HepG2 (cell line): ENCODE results near the gene NAXD. TPM values are rescaled to one million over a fixed set of nuclear protein-coding genes. Genes with fewer than 3 reads are reported as not detected.

Experiments used
- ATF1 ChIP-seq: IDR thresholded peaks from 2 replicates; pipeline ENCODE4 v1.6.1; 2016; ENCODE audit warnings: mild to moderate bottlenecking, control low read depth
- CEBPG ChIP-seq: IDR thresholded peaks from 2 replicates; pipeline ENCODE4 v1.6.1; 2016
- CERS6 ChIP-seq: sonication (generic); formaldehyde crosslinking; IDR thresholded peaks from 2 replicates; pipeline ENCODE4 v1.5.0; 2020; ENCODE audit warnings: missing genetic modification reagents
- MED13 ChIP-seq: sonication (generic); formaldehyde crosslinking; IDR thresholded peaks from 2 replicates; pipeline ENCODE4 v1.5.0; 2020; ENCODE audit warnings: missing genetic modification reagents
- NFKB2 ChIP-seq: sonication (generic); formaldehyde crosslinking; IDR thresholded peaks from 2 replicates; pipeline ENCODE4 v1.4.0; 2020; ENCODE audit warnings: missing genetic modification reagents, borderline replicate concordance
- ONECUT2 ChIP-seq: sonication (generic); formaldehyde crosslinking; IDR thresholded peaks from 2 replicates; pipeline ENCODE4 v1.4.0; 2020; ENCODE audit warnings: missing genetic modification reagents
- RBM39 ChIP-seq: fragments of 200-400 bp; formaldehyde crosslinking; IDR thresholded peaks from one replicate; pipeline ENCODE4 v1.6.1; 2018; ENCODE audit warnings: antibody characterized with exemption, mild to moderate bottlenecking, low read depth, low read length; ENCODE audit not compliant: poor library complexity, severe bottlenecking
- RFXAP ChIP-seq: sonication (generic); formaldehyde crosslinking; IDR thresholded peaks from 2 replicates; pipeline ENCODE4 v1.4.0; 2020; ENCODE audit warnings: missing genetic modification reagents, borderline replicate concordance
- ZNF746 ChIP-seq: sonication (generic); formaldehyde crosslinking; IDR thresholded peaks from 2 replicates; pipeline ENCODE4 v1.8.0; 2022; ENCODE audit warnings: mild to moderate bottlenecking, missing genetic modification reagents
- polyA plus RNA-seq, 8 experiments: library from polyadenylated mRNA; depleted of rRNA in 3 of 8; stranded (reverse) in 7 of 8; unstranded in 1 of 8; fragments of >200 nt; fragmentation: Illumina TruSeq in 4 of 8; extraction: Trizol in 4 of 8; gene quantifications; 2 replicates each; pipeline versions ENCODE4 v1.2.1 to v1.2.3, GENCODE V29; 2011 to 2016; ENCODE audit warnings: low read depth in 4 of 8, missing spikeins in 1 of 8, mixed read lengths in 1 of 8; ENCODE audit not compliant: insufficient read depth in 1 of 8
- total RNA-seq, 5 experiments: library from RNA; depleted of rRNA; stranded (reverse); fragments of >200 nt; fragmentation: Illumina TruSeq; extraction: Trizol; gene quantifications; 2 replicates each; pipeline ENCODE4 v1.2.3, GENCODE V29; 2016; ENCODE audit warnings: low read depth in 1 of 5
- TF ChIP-seq, protein P1 (sequence below), 2 experiments: fragments of 450-650 bp in 1 of 2; sonication (generic) in 1 of 2; formaldehyde crosslinking in 1 of 2; IDR thresholded peaks; 2 replicates each; pipeline versions ENCODE4 v1.6.1 to v1.8.0; 2016 to 2022; ENCODE audit warnings: antibody characterized with exemption in 1 of 2, mild to moderate bottlenecking in 1 of 2, missing genetic modification reagents in 1 of 2
- TF ChIP-seq, protein P2 (sequence below): sonication (generic); formaldehyde crosslinking; IDR thresholded peaks from 2 replicates; pipeline ENCODE4 v1.4.0; 2020; ENCODE audit warnings: missing genetic modification reagents
- TF ChIP-seq, protein P3 (sequence below): sonication (generic); formaldehyde crosslinking; IDR thresholded peaks from 2 replicates; pipeline ENCODE4 v1.5.0; 2020; ENCODE audit warnings: mild to moderate bottlenecking, low read depth, missing genetic modification reagents, borderline replicate concordance
- TF ChIP-seq, protein P4 (sequence below): IDR thresholded peaks from 2 replicates; pipeline ENCODE4 v1.6.1; 2016; ENCODE audit warnings: mild to moderate bottlenecking, missing biosample characterization, missing genetic modification reagents

The NAXD gene
- total and polyA plus RNA-seq, 2 of the 13 experiments (the other 11 are each of a cell fraction or from before 2014, with no cell fraction given), result 19.0 to 23.2 TPM

- TF ChIP-seq, protein P1, sequence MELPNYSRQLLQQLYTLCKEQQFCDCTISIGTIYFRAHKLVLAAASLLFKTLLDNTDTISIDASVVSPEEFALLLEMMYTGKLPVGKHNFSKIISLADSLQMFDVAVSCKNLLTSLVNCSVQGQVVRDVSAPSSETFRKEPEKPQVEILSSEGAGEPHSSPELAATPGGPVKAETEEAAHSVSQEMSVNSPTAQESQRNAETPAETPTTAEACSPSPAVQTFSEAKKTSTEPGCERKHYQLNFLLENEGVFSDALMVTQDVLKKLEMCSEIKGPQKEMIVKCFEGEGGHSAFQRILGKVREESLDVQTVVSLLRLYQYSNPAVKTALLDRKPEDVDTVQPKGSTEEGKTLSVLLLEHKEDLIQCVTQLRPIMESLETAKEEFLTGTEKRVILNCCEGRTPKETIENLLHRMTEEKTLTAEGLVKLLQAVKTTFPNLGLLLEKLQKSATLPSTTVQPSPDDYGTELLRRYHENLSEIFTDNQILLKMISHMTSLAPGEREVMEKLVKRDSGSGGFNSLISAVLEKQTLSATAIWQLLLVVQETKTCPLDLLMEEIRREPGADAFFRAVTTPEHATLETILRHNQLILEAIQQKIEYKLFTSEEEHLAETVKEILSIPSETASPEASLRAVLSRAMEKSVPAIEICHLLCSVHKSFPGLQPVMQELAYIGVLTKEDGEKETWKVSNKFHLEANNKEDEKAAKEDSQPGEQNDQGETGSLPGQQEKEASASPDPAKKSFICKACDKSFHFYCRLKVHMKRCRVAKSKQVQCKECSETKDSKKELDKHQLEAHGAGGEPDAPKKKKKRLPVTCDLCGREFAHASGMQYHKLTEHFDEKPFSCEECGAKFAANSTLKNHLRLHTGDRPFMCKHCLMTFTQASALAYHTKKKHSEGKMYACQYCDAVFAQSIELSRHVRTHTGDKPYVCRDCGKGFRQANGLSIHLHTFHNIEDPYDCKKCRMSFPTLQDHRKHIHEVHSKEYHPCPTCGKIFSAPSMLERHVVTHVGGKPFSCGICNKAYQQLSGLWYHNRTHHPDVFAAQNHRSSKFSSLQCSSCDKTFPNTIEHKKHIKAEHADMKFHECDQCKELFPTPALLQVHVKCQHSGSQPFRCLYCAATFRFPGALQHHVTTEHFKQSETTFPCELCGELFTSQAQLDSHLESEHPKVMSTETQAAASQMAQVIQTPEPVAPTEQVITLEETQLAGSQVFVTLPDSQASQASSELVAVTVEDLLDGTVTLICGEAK (IDR thresholded peaks at IDR 0.05), result peak; percentile 48; the same call in 1 of the 2 replicates
- TF ChIP-seq, protein P1 (CRISPR knock-in tag; IDR thresholded peaks at IDR 0.05), result peak; percentile 75
- TF ChIP-seq, protein P2, sequence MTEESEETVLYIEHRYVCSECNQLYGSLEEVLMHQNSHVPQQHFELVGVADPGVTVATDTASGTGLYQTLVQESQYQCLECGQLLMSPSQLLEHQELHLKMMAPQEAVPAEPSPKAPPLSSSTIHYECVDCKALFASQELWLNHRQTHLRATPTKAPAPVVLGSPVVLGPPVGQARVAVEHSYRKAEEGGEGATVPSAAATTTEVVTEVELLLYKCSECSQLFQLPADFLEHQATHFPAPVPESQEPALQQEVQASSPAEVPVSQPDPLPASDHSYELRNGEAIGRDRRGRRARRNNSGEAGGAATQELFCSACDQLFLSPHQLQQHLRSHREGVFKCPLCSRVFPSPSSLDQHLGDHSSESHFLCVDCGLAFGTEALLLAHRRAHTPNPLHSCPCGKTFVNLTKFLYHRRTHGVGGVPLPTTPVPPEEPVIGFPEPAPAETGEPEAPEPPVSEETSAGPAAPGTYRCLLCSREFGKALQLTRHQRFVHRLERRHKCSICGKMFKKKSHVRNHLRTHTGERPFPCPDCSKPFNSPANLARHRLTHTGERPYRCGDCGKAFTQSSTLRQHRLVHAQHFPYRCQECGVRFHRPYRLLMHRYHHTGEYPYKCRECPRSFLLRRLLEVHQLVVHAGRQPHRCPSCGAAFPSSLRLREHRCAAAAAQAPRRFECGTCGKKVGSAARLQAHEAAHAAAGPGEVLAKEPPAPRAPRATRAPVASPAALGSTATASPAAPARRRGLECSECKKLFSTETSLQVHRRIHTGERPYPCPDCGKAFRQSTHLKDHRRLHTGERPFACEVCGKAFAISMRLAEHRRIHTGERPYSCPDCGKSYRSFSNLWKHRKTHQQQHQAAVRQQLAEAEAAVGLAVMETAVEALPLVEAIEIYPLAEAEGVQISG, result peak; percentile 76
- TF ChIP-seq CEBPG (peak; percentile 44; the same call in 1 of the 2 replicates), RFXAP (peak; percentile 89; the same call in 1 of the 2 replicates), MED13 (no peak), NFKB2 (no peak), ATF1 (CRISPR knock-in tag) (no peak), CERS6 (no peak), ONECUT2 (CRISPR knock-in tag) (no peak), ZNF746 (CRISPR knock-in tag) (no peak; the same call in 1 of the 2 replicates), RBM39 (peak; percentile 82)
- TF ChIP-seq, protein P3, sequence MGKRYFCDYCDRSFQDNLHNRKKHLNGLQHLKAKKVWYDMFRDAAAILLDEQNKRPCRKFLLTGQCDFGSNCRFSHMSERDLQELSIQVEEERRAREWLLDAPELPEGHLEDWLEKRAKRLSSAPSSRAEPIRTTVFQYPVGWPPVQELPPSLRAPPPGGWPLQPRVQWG, result no peak
- TF ChIP-seq, protein P4, sequence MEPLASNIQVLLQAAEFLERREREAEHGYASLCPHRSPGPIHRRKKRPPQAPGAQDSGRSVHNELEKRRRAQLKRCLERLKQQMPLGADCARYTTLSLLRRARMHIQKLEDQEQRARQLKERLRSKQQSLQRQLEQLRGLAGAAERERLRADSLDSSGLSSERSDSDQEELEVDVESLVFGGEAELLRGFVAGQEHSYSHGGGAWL, result peak; percentile 35; the same call in 1 of the 2 replicates
Measured at GRCh38 chr13:110615322-110616102, at the start of gene NAXD (continued).
